HepG2 (cell line): ENCODE data around the gene MCM8. TPM values are rescaled to one million over a fixed set of nuclear protein-coding genes. Genes with fewer than 3 reads are reported as not detected.

ENCODE experiments used
- CBX1 ChIP-seq: IDR thresholded peaks from one replicate; pipeline ENCODE4 v1.6.1; 2016; ENCODE audit warnings: antibody characterized with exemption, low read depth
- CC2D1A ChIP-seq: sonication (generic); formaldehyde crosslinking; IDR thresholded peaks from 2 replicates; pipeline ENCODE4 v1.8.1; 2023; ENCODE audit warnings: mild to moderate bottlenecking, missing genetic modification reagents
- CSRNP1 ChIP-seq: sonication (generic); formaldehyde crosslinking; IDR thresholded peaks from 2 replicates; pipeline ENCODE4 v1.8.1; 2023; ENCODE audit warnings: mild to moderate bottlenecking, missing genetic modification reagents
- GATA4 ChIP-seq: sonication (generic); IDR thresholded peaks from 2 replicates; pipeline ENCODE4 v1.6.1; 2016; ENCODE audit warnings: antibody characterized with exemption, low read depth, borderline replicate concordance
- GFI1 ChIP-seq: sonication (generic); formaldehyde crosslinking; IDR thresholded peaks from 2 replicates; pipeline ENCODE4 v1.5.0; 2020; ENCODE audit warnings: missing genetic modification reagents, mild to moderate bottlenecking, borderline replicate concordance
- HES4 ChIP-seq: sonication (generic); formaldehyde crosslinking; IDR thresholded peaks from 2 replicates; pipeline ENCODE4 v1.9.0; 2021; ENCODE audit warnings: mild to moderate bottlenecking, missing genetic modification reagents, borderline replicate concordance
- KAT2B ChIP-seq: fragments of 150-350 bp; IDR thresholded peaks from 2 replicates; pipeline ENCODE4 v1.6.1; 2014; ENCODE audit warnings: low read depth, low read length, borderline replicate concordance
- MBNL3 ChIP-seq: fragments of 250-450 bp; sonication (Bioruptor Pico); conservative IDR thresholded peaks from 2 replicates; pipeline ENCODE4 v1.8.0; 2022; ENCODE audit warnings: mild to moderate bottlenecking, inconsistent platforms
- NKX3-1 ChIP-seq: sonication (generic); formaldehyde crosslinking; IDR thresholded peaks from 2 replicates; pipeline ENCODE4 v1.5.0; 2020; ENCODE audit warnings: missing genetic modification reagents
- NR2F2 ChIP-seq: IDR thresholded peaks from 2 replicates; pipeline ENCODE4 v1.6.1; 2012; ENCODE audit warnings: low read depth, inconsistent platforms, borderline replicate concordance
- RBFOX2 ChIP-seq: fragments of 200-400 bp; formaldehyde crosslinking; IDR thresholded peaks from 2 replicates; pipeline ENCODE4 v1.6.1; 2017; ENCODE audit warnings: low read depth, mild to moderate bottlenecking, low read length
- SP140L ChIP-seq: sonication (generic); formaldehyde crosslinking; IDR thresholded peaks from 2 replicates; pipeline ENCODE4 v1.4.0; 2020; ENCODE audit warnings: missing genetic modification reagents, borderline replicate concordance
- TBX2 ChIP-seq: sonication (generic); formaldehyde crosslinking; IDR thresholded peaks from 2 replicates; pipeline ENCODE4 v1.5.0; 2020; ENCODE audit warnings: missing genetic modification reagents, mild to moderate bottlenecking, borderline replicate concordance
- TMF1 ChIP-seq: sonication (generic); formaldehyde crosslinking; IDR thresholded peaks from 2 replicates; pipeline ENCODE4 v1.8.1; 2022; ENCODE audit warnings: low read depth, missing genetic modification reagents
- U2AF1 ChIP-seq: fragments of 200-400 bp; formaldehyde crosslinking; optimal IDR thresholded peaks from 2 replicates; pipeline ENCODE3; 2017; ENCODE audit warnings: mild to moderate bottlenecking, low read depth, low read length
- ZBTB39 ChIP-seq: sonication (generic); formaldehyde crosslinking; IDR thresholded peaks from 2 replicates; pipeline ENCODE4 v1.5.0; 2020; ENCODE audit warnings: missing genetic modification reagents
- ZNF124 ChIP-seq: sonication (generic); formaldehyde crosslinking; IDR thresholded peaks from 2 replicates; pipeline ENCODE4 v1.4.0; 2020; ENCODE audit warnings: missing genetic modification reagents
- ZNF543 ChIP-seq: sonication (generic); formaldehyde crosslinking; IDR thresholded peaks from 2 replicates; pipeline ENCODE4 v1.4.0; 2020; ENCODE audit warnings: mild to moderate bottlenecking, missing genetic modification reagents
- ZNF777 ChIP-seq: sonication (generic); formaldehyde crosslinking; IDR thresholded peaks from 2 replicates; pipeline ENCODE4 v1.4.0; 2020; ENCODE audit warnings: missing genetic modification reagents
- polyA plus RNA-seq, 8 experiments: library from polyadenylated mRNA; depleted of rRNA in 3 of 8; stranded (reverse) in 7 of 8; unstranded in 1 of 8; fragments of >200 nt; fragmentation: Illumina TruSeq in 4 of 8; extraction: Trizol in 4 of 8; gene quantifications; 2 replicates each; pipeline versions ENCODE4 v1.2.1 to v1.2.3, GENCODE V29; 2011 to 2016; ENCODE audit warnings: low read depth in 4 of 8, missing spikeins in 1 of 8, mixed read lengths in 1 of 8; ENCODE audit not compliant: insufficient read depth in 1 of 8
- total RNA-seq, 5 experiments: library from RNA; depleted of rRNA; stranded (reverse); fragments of >200 nt; fragmentation: Illumina TruSeq; extraction: Trizol; gene quantifications; 2 replicates each; pipeline ENCODE4 v1.2.3, GENCODE V29; 2016; ENCODE audit warnings: low read depth in 1 of 5
- TF ChIP-seq, protein P1 (sequence below): sonication (generic); formaldehyde crosslinking; IDR thresholded peaks from 2 replicates; pipeline ENCODE4 v1.5.0; 2020; ENCODE audit warnings: mild to moderate bottlenecking, missing genetic modification reagents, moderate library complexity
- TF ChIP-seq, protein P2 (sequence below): sonication (generic); formaldehyde crosslinking; conservative IDR thresholded peaks from 2 replicates; pipeline ENCODE4 v1.4.0; 2020; ENCODE audit warnings: missing genetic modification reagents
- TF ChIP-seq, protein P3 (sequence below): sonication (generic); formaldehyde crosslinking; conservative IDR thresholded peaks from 2 replicates; pipeline ENCODE4 v1.5.0; 2020; ENCODE audit warnings: missing genetic modification reagents

Gene MCM8
- total and polyA plus RNA-seq, 2 of the 13 experiments (the other 11 are each of a cell fraction or from before 2014, with no cell fraction given) = 11.5 to 59.3 TPM

DNA sequence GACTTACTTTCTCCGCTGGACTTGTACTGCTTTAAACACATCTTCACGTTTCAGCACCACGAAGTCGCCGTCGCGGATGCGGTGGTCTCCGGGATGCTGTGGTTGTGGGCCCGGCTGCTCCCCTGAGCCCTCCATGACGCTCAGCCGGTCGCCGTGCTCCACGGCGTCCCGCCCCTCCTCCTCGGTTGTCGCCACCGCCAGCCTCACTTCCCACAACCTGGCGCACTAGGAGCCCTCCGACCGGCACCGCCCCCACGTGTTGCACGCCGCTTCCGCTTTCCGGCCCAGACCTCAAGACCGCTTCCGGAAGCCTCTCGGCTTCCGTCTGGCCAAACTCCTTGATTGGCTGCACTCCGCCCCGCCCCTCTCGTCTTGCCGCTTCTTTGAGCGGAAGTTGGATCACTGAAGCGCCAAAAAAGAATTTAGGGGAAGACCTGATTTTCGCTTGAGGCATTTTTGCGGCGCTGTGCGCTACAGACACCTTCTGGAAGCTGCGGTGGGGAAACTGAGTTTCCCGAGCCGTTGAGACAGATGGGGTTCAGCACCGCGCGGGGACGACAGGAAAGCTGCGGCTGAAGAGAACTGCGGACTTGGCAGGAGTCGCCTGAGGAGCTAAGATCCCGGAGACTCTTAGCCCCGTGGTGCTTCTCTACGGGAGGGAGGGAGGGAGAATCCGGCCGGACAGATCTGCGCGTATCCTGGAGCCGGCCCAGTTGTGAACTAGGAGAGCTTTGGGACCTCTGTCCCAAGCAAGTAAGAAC is at the start of gene MCM8, which contains the start of gene TRMT6 (continued):
- TF ChIP-seq CSRNP1 (CRISPR knock-in tag) (peak; percentile 86), CC2D1A (CRISPR knock-in tag) (no peak), TBX2 (CRISPR knock-in tag) (peak; percentile 93), CBX1 (peak; percentile 83), ZBTB39 (CRISPR knock-in tag) (no peak), ZNF124 (CRISPR knock-in tag) (peak; percentile 95), MBNL3 (no peak), SP140L (peak; percentile 80; the same call in 1 of the 2 replicates), TMF1 (0 out of 2 replicates have a peak, but pooled peaks have one; percentile 71), RBFOX2 (peak; percentile 94), ZNF777 (peak; percentile 73; the same call in 1 of the 2 replicates), U2AF1 (no peak), GATA4 (peak; percentile 47; the same call in 1 of the 2 replicates), NKX3-1 (CRISPR knock-in tag) (peak; percentile 80; the same call in 1 of the 2 replicates), KAT2B (no peak), GFI1 (CRISPR knock-in tag) (peak; percentile 79), HES4 (CRISPR knock-in tag) (peak; percentile 75; the same call in 1 of the 2 replicates), NR2F2 (no peak), ZNF543 (peak; percentile 90; the same call in 1 of the 2 replicates)
- TF ChIP-seq, protein P1, sequence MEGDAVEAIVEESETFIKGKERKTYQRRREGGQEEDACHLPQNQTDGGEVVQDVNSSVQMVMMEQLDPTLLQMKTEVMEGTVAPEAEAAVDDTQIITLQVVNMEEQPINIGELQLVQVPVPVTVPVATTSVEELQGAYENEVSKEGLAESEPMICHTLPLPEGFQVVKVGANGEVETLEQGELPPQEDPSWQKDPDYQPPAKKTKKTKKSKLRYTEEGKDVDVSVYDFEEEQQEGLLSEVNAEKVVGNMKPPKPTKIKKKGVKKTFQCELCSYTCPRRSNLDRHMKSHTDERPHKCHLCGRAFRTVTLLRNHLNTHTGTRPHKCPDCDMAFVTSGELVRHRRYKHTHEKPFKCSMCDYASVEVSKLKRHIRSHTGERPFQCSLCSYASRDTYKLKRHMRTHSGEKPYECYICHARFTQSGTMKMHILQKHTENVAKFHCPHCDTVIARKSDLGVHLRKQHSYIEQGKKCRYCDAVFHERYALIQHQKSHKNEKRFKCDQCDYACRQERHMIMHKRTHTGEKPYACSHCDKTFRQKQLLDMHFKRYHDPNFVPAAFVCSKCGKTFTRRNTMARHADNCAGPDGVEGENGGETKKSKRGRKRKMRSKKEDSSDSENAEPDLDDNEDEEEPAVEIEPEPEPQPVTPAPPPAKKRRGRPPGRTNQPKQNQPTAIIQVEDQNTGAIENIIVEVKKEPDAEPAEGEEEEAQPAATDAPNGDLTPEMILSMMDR = peak; percentile 56
- TF ChIP-seq, protein P2, sequence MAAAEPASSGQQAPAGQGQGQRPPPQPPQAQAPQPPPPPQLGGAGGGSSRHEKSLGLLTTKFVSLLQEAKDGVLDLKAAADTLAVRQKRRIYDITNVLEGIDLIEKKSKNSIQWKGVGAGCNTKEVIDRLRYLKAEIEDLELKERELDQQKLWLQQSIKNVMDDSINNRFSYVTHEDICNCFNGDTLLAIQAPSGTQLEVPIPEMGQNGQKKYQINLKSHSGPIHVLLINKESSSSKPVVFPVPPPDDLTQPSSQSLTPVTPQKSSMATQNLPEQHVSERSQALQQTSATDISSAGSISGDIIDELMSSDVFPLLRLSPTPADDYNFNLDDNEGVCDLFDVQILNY (CRISPR knock-in tag) = peak; percentile 97
- TF ChIP-seq, protein P3, sequence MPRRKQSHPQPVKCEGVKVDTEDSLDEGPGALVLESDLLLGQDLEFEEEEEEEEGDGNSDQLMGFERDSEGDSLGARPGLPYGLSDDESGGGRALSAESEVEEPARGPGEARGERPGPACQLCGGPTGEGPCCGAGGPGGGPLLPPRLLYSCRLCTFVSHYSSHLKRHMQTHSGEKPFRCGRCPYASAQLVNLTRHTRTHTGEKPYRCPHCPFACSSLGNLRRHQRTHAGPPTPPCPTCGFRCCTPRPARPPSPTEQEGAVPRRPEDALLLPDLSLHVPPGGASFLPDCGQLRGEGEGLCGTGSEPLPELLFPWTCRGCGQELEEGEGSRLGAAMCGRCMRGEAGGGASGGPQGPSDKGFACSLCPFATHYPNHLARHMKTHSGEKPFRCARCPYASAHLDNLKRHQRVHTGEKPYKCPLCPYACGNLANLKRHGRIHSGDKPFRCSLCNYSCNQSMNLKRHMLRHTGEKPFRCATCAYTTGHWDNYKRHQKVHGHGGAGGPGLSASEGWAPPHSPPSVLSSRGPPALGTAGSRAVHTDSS (CRISPR knock-in tag) = no peak
